GM12874 (cell line): ENCODE results near the gene ARID4B.

Experiments used
- TF ChIP-seq, protein P1 (sequence below): IDR thresholded peaks from 2 replicates; pipeline ENCODE4 v1.5.1; 2011; ENCODE audit warnings: low read depth, mild to moderate bottlenecking, control low read depth, low read length, moderate library complexity; ENCODE audit not compliant: insufficient read depth

Gene ARID4B

DNA sequence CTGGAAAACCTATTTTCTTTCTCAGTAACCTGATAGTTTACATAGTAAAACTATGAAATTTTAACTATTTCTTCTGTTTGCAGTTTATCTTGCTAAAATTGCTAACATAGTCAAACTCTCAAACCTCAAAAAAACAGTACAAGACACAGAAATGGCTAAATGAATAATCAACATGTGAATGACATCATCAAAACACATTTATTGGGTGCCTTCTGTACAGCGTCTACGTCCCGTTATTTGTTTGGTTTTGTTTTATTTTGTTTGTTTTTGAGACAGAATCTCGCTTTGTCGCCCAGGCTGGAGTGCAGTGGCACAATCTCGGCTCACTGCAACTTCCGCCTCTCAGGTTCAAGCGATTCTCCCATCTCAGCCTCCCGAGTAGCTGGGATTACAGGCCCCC lies 178.2 kb downstream of the ARID4B start:
- TF ChIP-seq, protein P1, sequence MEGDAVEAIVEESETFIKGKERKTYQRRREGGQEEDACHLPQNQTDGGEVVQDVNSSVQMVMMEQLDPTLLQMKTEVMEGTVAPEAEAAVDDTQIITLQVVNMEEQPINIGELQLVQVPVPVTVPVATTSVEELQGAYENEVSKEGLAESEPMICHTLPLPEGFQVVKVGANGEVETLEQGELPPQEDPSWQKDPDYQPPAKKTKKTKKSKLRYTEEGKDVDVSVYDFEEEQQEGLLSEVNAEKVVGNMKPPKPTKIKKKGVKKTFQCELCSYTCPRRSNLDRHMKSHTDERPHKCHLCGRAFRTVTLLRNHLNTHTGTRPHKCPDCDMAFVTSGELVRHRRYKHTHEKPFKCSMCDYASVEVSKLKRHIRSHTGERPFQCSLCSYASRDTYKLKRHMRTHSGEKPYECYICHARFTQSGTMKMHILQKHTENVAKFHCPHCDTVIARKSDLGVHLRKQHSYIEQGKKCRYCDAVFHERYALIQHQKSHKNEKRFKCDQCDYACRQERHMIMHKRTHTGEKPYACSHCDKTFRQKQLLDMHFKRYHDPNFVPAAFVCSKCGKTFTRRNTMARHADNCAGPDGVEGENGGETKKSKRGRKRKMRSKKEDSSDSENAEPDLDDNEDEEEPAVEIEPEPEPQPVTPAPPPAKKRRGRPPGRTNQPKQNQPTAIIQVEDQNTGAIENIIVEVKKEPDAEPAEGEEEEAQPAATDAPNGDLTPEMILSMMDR = no peak

DNA sequence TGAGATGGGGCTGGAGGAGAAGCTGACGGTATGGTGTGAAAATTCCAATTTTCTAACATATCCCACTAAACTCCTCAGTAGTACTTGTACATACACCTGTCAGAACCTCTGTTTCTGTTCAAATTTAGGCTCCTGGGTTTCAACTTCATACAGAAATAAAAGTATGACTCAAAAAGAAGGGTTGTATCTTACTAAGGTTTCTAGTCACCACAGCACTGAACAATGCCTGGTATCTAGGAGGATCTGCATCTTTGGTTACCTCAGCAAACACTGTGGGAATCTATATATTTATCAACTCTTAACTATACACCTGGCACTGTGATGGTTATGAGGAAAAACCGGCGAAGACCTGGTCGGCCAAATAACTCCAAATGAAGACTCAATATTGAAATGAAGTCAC lies 180.7 kb downstream of the ARID4B start:
- TF ChIP-seq, protein P1 = no peak

DNA sequence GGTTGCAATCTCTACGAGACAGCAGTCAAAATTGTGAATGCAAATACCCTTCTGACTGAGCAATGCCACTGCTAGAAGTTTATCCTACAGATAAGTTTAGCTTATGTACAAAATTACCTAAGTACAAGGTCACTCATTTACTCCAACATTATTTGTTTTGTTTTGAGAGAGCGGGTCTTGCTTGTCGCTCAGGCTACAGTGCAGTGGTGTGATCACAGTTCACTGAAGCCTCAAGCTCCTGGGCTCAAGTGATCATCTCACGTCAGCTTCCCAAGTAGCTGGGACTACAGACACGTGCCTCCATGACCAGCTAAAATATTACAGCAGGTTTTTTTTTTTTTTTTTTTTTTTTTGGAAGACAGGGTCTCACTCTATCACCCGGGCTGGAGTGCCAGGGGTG lies 182.3 kb downstream of the ARID4B start:
- TF ChIP-seq, protein P1 = no peak

DNA sequence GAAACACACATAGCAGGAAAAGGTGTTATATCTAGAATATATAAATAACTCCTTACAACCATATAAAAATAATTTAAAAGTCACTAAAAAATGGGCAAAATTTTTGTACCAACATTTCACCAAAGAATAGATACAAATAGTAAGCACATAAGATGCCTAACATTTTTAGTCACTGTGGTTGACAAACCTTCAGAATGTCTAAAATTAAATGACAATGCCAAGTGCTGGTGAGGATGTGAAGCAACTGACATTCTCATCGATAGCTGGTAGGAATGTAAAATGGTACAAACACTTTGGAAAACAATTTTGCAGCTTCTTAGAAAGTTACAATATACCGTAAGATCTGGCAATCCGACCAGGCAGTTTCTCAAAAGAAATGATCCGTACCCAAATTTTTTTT lies 185.0 kb downstream of the ARID4B start:
- TF ChIP-seq, protein P1 = no peak

DNA sequence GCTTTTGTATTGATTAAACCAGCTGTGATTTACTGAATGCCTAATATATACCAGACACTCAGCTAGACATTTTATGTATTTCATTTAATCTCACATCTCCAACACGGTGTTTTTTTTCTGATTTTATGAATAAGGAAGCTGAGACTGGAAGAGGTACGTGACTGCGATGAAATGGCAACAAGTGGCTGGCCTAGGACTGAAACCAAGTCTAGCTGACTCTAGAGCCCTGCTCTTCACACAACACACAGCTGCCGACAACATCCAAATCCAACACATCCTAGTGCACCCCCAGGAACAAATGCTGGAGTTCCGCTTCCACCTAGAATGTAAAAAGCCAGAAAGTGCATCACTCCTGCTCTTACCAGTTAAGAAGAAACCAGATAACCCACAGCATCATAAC lies 188.7 kb downstream of the ARID4B start:
- TF ChIP-seq, protein P1 = no peak

DNA sequence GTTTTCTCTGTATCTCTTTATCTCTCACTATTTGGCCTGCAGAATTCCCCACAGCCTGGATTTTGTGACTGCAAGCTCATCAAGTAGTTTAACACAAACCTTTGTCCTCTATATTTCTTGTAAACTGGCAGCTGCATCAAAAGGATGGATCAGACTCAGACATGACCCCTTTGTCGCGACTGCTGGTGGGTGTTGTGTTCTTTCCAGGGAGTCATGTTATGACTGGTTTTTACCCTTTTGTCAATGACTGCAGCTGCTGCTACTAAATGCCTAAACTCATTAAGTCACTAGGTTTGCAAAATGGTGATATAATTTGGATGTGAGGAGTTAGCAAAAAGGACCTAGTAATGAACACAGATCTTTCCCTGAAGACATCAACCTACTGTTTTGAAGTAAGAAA lies 189.2 kb downstream of the ARID4B start:
- TF ChIP-seq, protein P1 = no peak

DNA sequence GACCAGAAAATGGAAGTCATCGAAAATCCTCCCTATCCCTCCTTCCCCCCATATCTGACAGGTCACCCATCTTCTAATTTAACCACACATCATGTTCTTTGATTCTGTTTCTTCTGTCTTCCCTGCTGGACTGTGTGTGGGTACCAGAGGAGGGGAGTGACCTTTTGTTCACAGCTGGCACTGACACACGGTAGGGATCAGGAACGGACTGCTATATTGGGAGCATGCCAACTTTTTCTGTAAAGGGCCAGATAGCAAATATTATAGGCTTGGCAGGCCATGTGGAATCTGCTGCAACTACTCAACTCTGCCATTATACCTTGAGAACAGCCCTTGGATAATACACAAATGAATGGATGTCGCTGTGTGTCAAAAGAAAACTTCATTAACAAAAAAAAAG lies 191.9 kb downstream of the ARID4B start:
- TF ChIP-seq, protein P1 = no peak

DNA sequence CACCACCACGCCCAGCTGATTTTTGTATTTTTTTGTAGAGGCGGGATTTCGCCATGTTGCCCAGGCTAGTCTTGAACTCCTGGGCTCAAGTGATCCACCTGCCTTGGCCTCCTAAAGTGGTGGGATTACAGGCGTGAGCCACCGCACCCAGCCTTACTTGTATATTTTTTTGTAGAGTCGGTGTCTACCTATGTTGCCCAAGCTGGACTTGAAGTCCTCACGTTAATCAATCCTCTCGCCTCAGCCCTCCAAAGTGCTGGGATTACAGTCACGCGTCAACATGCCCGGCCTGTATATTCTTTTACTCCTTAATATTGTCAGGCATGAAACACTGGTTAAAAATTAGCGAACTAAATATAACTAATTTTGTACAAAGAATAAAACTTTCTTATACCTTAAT lies 193.8 kb downstream of the ARID4B start:
- TF ChIP-seq, protein P1 = no peak
